MCF 10A (cell line): Measurements from ENCODE around the gene CAMK2N1. TPM values are rescaled to one million over a fixed set of nuclear protein-coding genes. Genes with fewer than 3 reads are reported as not detected.
"Not testable (repeated sequence)": the region's sequence is repeated elsewhere in the genome, so short reads cannot be mapped to it uniquely, and the experiment has no call there.

Experiments used
- BruUV-seq: library from RNA; stranded (reverse); fragments of 400-500 nt; replicated peaks from 2 replicates; lab custom pipeline; 2021; lab: Mats Ljungman, UMichigan
- CTCF ChIA-PET: fragments of 300-600 bp; sonication (Branson Sonifier 250); formaldehyde crosslinking; extraction: SDS; loops from one replicate; lab custom pipeline; 2021; ENCODE audit warnings: antibody characterized with exemption, inconsistent platforms; lab: Yijun Ruan, JAX
- POLR2A ChIA-PET: fragments of 300-600, 350-650 bp; sonication (Branson Sonifier 250); formaldehyde crosslinking; extraction: SDS; loops from one replicate; lab custom pipeline; 2020; ENCODE audit warnings: antibody characterized with exemption, inconsistent platforms; lab: Yijun Ruan, JAX
- DNase-seq: peaks from one replicate; pipeline ENCODE4 v3.0.0-alpha.2; 2018; ENCODE audit not compliant: unreplicated experiment
- H3K27ac Mint-ChIP-seq: one replicate; pipeline ENCODE4 v1.8.0; 2022; ENCODE audit warnings: mild to moderate bottlenecking, low read depth, mixed read lengths; ENCODE audit not compliant: unreplicated experiment
- H3K27me3 Mint-ChIP-seq: one replicate; pipeline ENCODE4 v1.8.0; 2022; ENCODE audit warnings: mixed read lengths; ENCODE audit not compliant: insufficient read depth, unreplicated experiment
- H3K36me3 Mint-ChIP-seq: one replicate; pipeline ENCODE4 v1.8.0; 2022; ENCODE audit warnings: mild to moderate bottlenecking, moderate library complexity, mixed read lengths; ENCODE audit not compliant: insufficient read depth, unreplicated experiment
- H3K4me1 Mint-ChIP-seq: one replicate; pipeline ENCODE4 v1.8.0; 2022; ENCODE audit warnings: mixed read lengths; ENCODE audit not compliant: insufficient read depth, unreplicated experiment
- H3K4me3 Mint-ChIP-seq: one replicate; pipeline ENCODE4 v1.8.0; 2022; ENCODE audit warnings: mild to moderate bottlenecking, moderate library complexity, mixed read lengths; ENCODE audit not compliant: unreplicated experiment
- H3K9me3 Mint-ChIP-seq: one replicate; pipeline ENCODE4 v1.8.0; 2022; ENCODE audit warnings: mixed read lengths; ENCODE audit not compliant: unreplicated experiment
- CTCF ChIP-seq: fragments of 200-600 bp; IDR thresholded peaks from one replicate; pipeline ENCODE4 v1.8.0; 2022; ENCODE audit warnings: antibody characterized with exemption, mild to moderate bottlenecking; ENCODE audit not compliant: unreplicated experiment
- intact Hi-C: fragments of 100-400 bp; cut with micrococcal nuclease; formaldehyde crosslinking; loops from 2 replicates; pipeline ENCODE4 v1.14.1; 2022
- total RNA-seq: library from RNA; stranded (reverse); gene quantifications from 2 replicates; pipeline ENCODE4 v1.2.3, GENCODE V29; 2022

Gene CAMK2N1
- total RNA-seq, 1 experiment from 2014 or later = 4.9 TPM

GRCh38 chr1:20521960-20522861, 36.2 kb upstream of the CAMK2N1 start:
- CTCF ChIA-PET = interaction anchor here (0.6 to 4.7 kb wide), 13 partner anchors 10 to 1590 kb away, joined by 3 to 61 read pairs (median 4); partner anchors contain the start of gene PINK1
- intact Hi-C loops = loop anchor here (1.0 kb wide), 3 partner anchors 111 to 673 kb away; partner anchors contain the start of gene PINK1
- Mint-ChIP-seq H3K27me3 (no peaks in the 10 kb centered on the region), H3K36me3 (no peaks in the 10 kb centered on the region), H3K4me1 (no peaks in the 10 kb centered on the region), H3K27ac (no peak overlapping the region), H3K9me3 (no peaks in the 10 kb centered on the region), H3K4me3 (peak overlapping the region; percentile 36)
- peak; percentile 83 for TF ChIP-seq CTCF
- DNase-seq = peak; percentile 83
- BruUV-seq = no TSS peak
- POLR2A ChIA-PET = interaction anchor here (0.9 to 1.3 kb wide), 2 partner anchors 91 to 111 kb away, joined by 4 read pairs; partner anchors contain the start of gene PINK1

GRCh38 chr1:20519609-20520262, 33.7 kb upstream of the CAMK2N1 start:
- ChIA-PET CTCF (interaction anchor here (0.7 to 1.6 kb wide), 4 partner anchors 115 to 1268 kb away, joined by 3 to 4 read pairs (median 3); partner anchors contain the start of gene MRTO4), POLR2A (interaction anchor here (0.8 to 0.9 kb wide), 4 partner anchors 114 to 142 kb away, joined by 3 to 4 read pairs (median 4); partner anchors contain the start of gene DDOST)
- H3K27me3 Mint-ChIP-seq, intact Hi-C loops, BruUV-seq, H3K4me3 Mint-ChIP-seq, H3K36me3 Mint-ChIP-seq, H3K27ac Mint-ChIP-seq, H3K9me3 Mint-ChIP-seq, DNase-seq, H3K4me1 Mint-ChIP-seq: not testable (repeated sequence)

- intact Hi-C loops = no loop called here
- no peak for TF ChIP-seq CTCF
- no peak for DNase-seq
- Mint-ChIP-seq H3K9me3 (no peaks in the 10 kb centered on the region), H3K4me1 (peaks cover 11% of the 10 kb centered on the region), H3K36me3 (no peaks in the 10 kb centered on the region), H3K27me3 (no peaks in the 10 kb centered on the region), H3K27ac (no peak overlapping the region), H3K4me3 (no peak overlapping the region)
- CTCF ChIA-PET = interaction anchor here (0.6 to 1.0 kb wide), 5 partner anchors 23 to 817 kb away, joined by 3 to 4 read pairs (median 4); partner anchors contain the start of gene PINK1
- POLR2A ChIA-PET = interaction anchor here (0.5 to 0.9 kb wide), 2 partner anchors 123 to 626 kb away, joined by 3 to 4 read pairs; no protein-coding TSS in a partner anchor
- no TSS peak for BruUV-seq
Measured at GRCh38 chr1:20511518-20512428, 25.8 kb upstream of the CAMK2N1 start.

- no peak for TF ChIP-seq CTCF
- Mint-ChIP-seq H3K4me3 (peak overlapping the region; percentile 89), H3K9me3 (no peaks in the 10 kb centered on the region), H3K27me3 (no peaks in the 10 kb centered on the region), H3K27ac (peak overlapping the region; percentile 98), H3K4me1 (peaks cover 11% of the 10 kb centered on the region), H3K36me3 (peaks cover 11% of the 10 kb centered on the region)
- TSS peak; percentile 84 for BruUV-seq
- ChIA-PET POLR2A (interaction anchor here (0.6 to 2.0 kb wide), 11 partner anchors 9 to 685 kb away, joined by 3 to 13 read pairs (median 3); no protein-coding TSS in a partner anchor), CTCF (no interaction called here)
- DNase-seq = no peak
- intact Hi-C loops = no loop called here
Measured at GRCh38 chr1:20508411-20508771, 22.4 kb upstream of the CAMK2N1 start.
